GM19025 (cell line): Measurements from ENCODE around the gene BOC.

ENCODE experiments used
- ATAC-seq: cut with Tn5 transposase; IDR thresholded peaks from one replicate; pipeline ENCODE4 v1.9.1; 2021; ENCODE audit warnings: mild to moderate bottlenecking, low read depth, moderate library complexity; ENCODE audit not compliant: unreplicated experiment

Gene BOC

DNA sequence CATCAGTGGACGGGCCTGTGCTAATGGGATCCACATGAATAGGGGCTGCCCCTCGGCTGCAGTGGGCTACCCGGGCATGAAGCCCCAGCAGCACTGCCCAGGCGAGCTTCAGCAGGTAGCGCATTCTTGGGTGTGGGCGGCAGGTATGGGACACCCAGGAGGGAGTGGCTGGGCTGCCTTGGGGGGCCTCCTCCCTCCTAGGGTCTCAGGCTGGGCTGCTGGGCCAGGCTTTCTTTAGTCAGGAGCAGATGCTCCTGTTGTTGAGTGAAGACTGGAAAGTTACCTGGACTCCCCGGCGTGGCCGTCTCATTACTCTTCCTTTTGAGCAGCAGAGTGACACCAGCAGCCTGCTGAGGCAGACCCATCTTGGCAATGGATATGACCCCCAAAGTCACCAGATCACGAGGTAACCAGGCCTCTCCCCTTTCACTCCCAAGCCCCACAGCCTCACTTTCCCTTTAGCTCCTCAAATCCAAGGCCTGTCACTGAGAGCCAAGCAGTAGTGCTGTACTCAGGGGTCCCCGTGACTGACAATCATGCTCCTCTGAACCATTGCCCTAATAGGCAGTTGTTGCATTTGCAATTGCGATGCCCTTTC lies 73.2 kb downstream of the BOC start:
- no peak for ATAC-seq

- ATAC-seq = no peak
These were observed 73.9 kb downstream of the BOC start for GRCh38 chr3:113285226-113285625.

- no peak for ATAC-seq
These were observed 74.4 kb downstream of the BOC start for GRCh38 chr3:113285741-113286140.

DNA sequence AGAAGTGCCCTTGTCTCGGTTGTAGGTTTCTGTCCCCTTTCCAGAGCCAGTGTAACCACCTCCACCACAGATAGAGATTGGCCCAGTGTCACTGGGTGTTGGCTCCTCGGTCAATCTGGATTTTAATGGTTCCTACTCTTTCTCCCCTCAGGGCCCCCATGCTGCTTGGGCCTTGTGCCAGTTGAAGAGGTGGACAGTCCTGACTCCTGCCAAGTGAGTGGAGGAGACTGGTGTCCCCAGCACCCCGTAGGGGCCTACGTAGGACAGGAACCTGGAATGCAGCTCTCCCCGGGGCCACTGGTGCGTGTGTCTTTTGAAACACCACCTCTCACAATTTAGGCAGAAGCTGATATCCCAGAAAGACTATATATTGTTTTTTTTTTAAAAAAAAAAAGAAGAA lies 75.2 kb downstream of the BOC start:
- no peak for ATAC-seq

DNA sequence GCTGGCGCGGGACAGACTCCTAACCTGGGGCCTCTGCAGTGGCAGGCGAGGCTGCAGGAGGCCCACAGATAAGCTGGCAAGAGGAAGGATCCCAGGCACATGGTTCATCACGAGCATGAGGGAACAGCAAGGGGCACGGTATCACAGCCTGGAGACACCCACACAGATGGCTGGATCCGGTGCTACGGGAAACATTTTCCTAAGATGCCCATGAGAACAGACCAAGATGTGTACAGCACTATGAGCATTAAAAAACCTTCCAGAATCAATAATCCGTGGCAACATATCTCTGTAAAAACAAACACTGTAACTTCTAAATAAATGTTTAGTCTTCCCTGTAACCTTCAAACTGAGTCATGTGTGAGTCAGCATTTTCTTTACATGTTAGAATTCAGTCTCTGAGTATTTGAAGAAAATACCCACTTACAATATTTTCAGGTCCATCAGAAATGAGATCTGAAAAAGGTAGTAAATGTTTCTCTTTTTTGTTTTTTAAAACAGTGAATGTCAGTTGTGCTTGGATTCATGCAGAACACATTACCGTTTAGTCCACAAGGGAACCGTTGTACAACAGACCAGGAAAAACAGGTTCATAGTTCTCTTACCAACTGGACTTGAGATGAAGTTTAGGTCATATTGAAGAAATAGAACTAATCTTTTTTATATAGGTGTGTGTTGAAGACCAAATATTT lies 75.9 kb downstream of the BOC start:
- ATAC-seq = no peak

DNA sequence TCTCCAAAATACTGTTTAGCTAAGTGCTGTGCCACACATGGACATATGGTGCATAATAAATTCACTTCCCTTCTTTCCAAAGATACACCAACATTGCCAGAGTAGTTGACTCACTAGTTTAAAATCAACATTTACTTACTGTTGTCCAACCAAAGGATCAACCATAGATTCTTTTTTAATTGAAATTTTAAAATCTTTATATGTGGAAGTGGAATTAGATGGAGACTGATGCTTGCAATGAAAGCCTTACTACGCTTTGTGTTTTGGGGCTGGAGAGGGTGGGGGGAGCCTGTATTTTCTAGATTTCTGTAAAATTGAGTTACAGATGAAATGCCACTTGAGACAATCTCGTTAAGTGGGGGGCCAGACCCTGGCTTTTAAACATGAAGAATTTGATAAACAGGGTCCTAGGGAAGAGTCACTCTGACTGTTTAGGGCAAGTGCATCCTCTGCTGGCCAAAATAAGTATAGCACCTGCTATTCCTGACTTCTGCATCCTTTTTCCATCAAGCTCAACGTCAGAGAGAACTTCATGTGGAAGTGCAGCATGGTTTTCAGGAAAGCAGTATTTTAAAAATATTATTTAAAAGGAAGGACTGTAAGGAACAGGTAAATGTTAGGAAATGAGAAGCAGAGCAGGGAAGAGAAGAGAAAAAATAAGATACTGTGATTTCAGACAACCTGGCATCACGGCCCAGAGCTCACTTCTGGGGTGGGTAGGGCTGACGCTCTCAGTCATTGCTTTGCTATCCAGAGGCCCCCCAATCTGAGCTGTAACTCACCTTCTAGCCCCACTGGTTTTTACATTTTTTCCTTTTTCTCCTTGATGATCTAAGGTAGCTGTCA lies 76.7 kb downstream of the BOC start:
- no peak for ATAC-seq

DNA sequence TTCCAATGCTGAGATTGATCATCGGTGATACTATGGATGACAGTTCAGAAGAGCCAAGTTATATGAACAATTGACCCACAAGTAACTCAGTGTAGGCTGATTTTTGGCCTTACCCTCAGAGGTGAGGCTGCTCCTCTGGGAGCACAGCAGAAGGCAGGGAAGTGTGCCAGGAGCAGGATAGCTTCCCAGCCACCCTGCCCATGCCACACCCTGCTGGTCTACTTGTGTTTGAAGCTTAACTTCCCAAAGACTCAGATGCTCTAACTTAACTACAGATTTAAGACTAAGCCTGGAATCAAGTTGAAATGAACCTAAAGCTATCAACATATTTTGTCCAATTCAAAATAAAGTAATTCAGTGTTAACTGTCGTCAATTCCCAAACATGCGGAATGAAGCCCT lies 77.5 kb downstream of the BOC start:
- no peak for ATAC-seq

DNA sequence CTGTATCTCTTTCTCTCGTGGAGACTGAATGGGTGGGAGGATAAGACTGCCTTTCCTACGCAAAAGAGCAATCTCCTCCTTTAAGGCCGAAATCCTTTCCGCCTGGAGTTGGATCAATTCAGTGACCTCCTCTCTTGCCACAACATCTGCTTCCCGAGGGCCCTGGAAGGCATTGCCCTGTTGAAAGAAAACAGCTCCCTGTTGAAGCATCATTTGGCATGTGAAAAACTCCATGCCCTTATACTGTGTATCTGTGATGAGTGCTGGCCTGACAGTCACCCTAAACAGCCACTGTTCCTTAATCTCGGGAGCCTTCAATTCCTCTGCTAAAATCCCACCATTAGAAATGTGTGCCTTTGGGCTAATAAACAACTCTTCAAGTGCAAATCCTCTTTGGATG lies 80.2 kb downstream of the BOC start:
- no peak for ATAC-seq

DNA sequence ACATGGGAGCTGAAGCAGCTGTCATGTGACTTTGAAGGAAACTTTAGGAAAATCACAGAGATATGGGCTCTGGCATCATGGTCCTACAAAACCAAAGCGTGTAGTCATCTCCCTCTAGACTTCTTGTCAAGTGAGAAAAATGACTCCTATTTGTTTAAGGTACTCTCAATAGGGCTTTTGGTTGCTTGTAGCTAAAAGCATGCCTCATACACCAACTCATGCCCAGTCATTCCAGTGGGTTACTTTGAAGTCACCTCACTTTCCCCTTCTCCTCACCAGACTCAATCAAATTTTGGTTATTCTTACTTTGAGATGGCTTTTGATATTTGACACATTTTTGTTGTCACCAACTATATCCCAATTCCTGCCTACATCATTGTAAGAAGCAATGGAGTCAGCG lies 81.6 kb downstream of the BOC start:
- no peak for ATAC-seq

DNA sequence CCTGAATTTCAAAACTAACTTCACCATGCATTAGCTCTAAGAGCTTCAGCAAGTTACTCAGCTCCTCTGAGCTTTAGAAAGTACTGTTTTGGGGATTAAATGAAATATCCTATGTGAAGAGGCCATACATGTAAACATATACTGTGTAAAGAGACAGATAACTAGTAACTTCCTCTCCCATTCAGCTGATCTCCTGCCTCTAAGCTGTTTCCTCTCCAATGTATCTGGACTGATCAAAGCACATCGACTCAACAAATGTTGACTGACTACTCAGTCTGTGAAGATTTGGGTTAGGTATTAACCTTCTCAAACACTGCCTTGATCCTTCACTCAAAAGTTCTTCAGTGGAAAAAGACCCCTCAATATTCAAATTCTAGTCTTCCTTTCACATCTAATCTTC lies 82.0 kb downstream of the BOC start:
- no peak for ATAC-seq

DNA sequence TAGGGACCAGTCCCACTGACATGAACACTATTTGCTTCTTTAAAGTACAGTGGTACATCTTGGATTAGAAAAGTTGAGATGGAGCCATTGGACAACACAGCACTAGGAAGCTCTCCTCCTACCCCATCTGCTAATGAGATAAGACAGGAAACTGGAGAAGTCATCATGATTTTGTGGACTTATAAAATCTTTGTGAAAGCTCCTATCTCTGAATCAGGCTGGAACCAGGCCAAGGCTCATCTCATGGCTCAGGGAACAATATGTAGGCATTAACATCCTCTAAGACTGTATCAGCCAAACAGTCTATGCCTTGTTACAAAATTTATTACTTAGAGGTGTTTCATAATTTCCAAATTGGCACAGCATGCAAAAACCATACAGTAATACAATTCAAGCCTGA lies 84.1 kb downstream of the BOC start:
- ATAC-seq = no peak

GRCh38 chr3:113297287-113297686 lies 85.9 kb downstream of the BOC start:
- no peak for ATAC-seq

DNA sequence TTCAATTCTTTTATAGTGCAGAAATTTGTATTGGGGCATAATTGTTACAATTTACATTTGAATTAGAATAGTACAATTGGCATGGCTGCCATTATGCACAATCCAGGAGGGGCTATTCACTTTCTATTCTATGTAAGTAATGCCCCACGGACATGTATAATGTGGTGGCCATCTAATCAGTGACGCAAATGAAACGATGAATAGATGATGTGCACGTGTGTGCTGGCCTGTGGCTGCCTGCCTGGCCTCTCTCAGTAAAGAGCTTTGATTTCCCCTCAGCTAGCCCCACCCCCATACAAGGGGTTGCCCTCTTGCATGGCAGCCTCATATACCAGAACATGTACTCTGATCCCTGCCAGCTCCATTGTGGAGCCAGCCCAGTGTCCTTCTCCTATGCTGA lies 86.5 kb downstream of the BOC start:
- ATAC-seq = no peak

DNA sequence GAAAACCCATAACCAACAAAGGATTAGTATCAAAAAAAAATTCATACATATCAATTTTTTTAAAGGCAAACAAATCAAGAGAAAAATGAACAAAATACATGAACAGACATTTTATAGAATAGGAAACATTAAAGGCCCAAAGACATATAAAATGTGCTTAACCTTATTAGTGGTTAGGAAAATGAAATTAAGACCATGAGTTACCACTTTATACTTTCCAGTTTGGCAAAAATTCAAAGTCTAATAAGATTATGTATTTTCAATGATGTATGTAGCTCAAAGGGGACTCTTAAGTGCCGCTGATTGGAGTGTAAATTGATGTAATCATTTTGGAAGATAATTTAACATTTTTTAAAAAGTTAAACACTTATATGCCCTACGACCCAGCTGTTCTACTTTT lies 89.2 kb downstream of the BOC start:
- no peak for ATAC-seq

DNA sequence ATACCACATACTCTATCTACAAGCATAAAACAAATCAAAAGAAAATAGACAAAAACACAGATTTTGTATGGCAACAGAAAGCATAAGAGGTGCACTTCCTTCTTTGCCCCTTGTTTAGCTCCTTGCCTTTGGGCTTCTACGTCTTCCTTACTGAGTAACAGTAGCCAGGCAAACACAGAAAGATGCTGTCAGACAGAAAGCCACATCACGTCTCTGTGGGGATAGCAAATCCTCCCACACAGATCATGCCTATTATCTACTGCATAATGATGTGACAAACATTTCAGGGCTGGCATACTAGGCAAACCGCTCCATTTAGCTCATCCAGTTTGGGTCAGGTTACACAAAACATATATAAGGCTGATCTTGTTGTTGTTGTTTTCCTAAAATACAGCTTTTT lies 92.7 kb downstream of the BOC start:
- ATAC-seq = no peak

- ATAC-seq = no peak
These were observed 93.6 kb downstream of the BOC start for GRCh38 chr3:113304856-113305540.

DNA sequence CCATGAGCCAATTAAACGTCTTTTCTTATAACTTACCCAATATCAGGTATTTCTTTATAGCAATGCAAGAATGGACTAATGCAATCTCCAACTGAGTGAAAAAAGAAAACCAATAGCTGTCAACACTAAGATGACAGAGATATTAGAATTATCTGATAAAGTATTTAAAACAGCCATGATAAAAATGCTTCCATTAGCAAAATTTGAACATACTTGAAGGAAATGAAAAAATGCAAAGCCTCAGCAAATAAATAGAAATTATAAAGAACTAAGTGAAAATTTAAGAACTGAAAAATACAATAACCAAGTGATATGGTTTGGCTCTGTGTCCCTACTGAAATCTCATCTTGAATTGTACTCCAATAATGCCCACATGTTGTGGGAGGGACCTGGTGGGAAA lies 99.6 kb downstream of the BOC start:
- ATAC-seq = no peak

- ATAC-seq = no peak
These were observed 101.1 kb downstream of the BOC start for GRCh38 chr3:113312416-113312815.

- ATAC-seq = no peak
These were observed 103.6 kb downstream of the BOC start for GRCh38 chr3:113314923-113315322.

DNA sequence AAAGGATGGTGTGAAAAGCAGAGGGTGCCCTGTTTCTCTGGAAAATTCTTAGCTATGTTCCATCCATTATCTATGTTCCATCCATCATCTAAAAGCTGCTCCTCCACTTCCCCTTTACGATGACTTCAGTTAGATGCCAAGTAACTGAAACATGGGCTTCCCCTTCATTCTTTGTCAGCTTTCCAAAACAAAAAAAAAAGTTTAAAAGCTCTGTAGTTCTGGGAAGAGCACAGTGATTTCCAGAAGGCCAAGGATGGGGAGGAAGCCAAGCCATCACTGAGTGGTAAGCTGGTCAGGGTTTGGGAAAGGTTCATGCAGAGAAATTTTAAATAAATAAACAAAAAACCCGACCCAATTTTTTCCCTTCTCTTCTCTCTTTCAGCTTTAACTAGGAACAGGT lies 118.4 kb downstream of the BOC start:
- no peak for ATAC-seq

DNA sequence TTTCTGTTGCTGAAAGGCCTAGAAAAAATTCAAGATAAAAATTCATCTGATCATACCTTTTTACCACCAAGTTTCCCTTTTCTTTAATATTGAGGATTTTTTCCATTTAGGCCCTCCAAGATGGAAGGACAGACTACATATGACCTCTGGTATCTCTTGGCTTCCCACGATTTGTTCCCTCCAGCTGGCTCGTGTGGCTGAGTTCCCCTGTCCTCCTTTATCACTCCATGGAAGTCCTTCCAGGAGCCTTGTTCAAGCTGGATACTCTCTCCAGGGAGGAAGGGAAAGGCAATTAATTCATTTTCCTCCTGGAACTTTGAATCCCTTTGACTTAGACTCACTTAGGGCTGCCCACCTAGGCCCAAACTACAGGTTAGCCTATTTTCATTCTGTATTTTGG lies 119.4 kb downstream of the BOC start:
- ATAC-seq = no peak
